DND-41 (cell line): Measurements from ENCODE around the gene FAM53B.

Experiments
- ATAC-seq: fragments of 200-7000 bp; cut with Tn5 transposase; 3 replicates; pipeline ENCODE4 v1.9.1; 2021; ENCODE audit warnings: low read depth; ENCODE audit not compliant: insufficient read depth
- DNase-seq: peaks from one replicate; pipeline ENCODE4 v3.0.0-alpha.2; 2020
- H2AFZ ChIP-seq: 2 replicates; pipeline ENCODE4 v1.6.0; 2012; ENCODE audit warnings: low read depth, low read length
- H3K27ac ChIP-seq: 2 replicates; pipeline ENCODE4 v1.5.1; 2012; ENCODE audit warnings: low read length, inconsistent platforms
- H3K27me3 ChIP-seq: fragments of 200-600 bp; sonication (generic); 2 replicates; pipeline ENCODE4 v1.6.0; 2012; ENCODE audit warnings: low read length, mild to moderate bottlenecking, inconsistent platforms; ENCODE audit not compliant: insufficient read depth, poor library complexity
- H3K36me3 ChIP-seq: 2 replicates; pipeline ENCODE4 v1.5.1; 2012; ENCODE audit warnings: low read length, inconsistent platforms; ENCODE audit not compliant: insufficient read depth
- H3K4me1 ChIP-seq: 2 replicates; pipeline ENCODE4 v1.5.1; 2012; ENCODE audit warnings: mild to moderate bottlenecking, low read length; ENCODE audit not compliant: insufficient read depth
- H3K4me2 ChIP-seq: 2 replicates; pipeline ENCODE4 v1.6.0; 2012; ENCODE audit warnings: mild to moderate bottlenecking, moderate library complexity, low read length, inconsistent platforms; ENCODE audit not compliant: insufficient read depth
- H3K4me3 ChIP-seq, 2 experiments: fragments of 200-600 bp in 1 of 2; shearing (Covaris generic) in 1 of 2; 2 replicates each; pipeline ENCODE4 v1.5.1; 2012 to 2016; ENCODE audit warnings: inconsistent platforms in 2 of 2, low read length in 2 of 2, mild to moderate bottlenecking in 2 of 2, low read depth in 1 of 2, moderate library complexity in 1 of 2
- H3K79me2 ChIP-seq: 2 replicates; pipeline ENCODE4 v1.6.0; 2012; ENCODE audit warnings: low read length, inconsistent platforms; ENCODE audit not compliant: insufficient read depth
- H3K9ac ChIP-seq: 2 replicates; pipeline ENCODE4 v1.6.0; 2012; ENCODE audit warnings: low read depth, mild to moderate bottlenecking, inconsistent platforms, low read length, moderate library complexity
- H3K9me3 ChIP-seq: 2 replicates; pipeline ENCODE4 v1.5.1; 2012; ENCODE audit warnings: low read length, moderate library complexity, mild to moderate bottlenecking, inconsistent platforms; ENCODE audit not compliant: insufficient read depth, severe bottlenecking
- H4K20me1 ChIP-seq: 2 replicates; pipeline ENCODE4 v1.6.0; 2012; ENCODE audit warnings: low read length; ENCODE audit not compliant: insufficient read depth
- CTCF ChIP-seq: IDR thresholded peaks from 2 replicates; pipeline ENCODE4 v1.5.1; 2012; ENCODE audit warnings: borderline replicate concordance, low read length, moderate library complexity, mild to moderate bottlenecking; ENCODE audit not compliant: poor library complexity, severe bottlenecking; ENCODE audit errors: extremely low read depth
- EZH2 ChIP-seq: IDR thresholded peaks from 3 replicates; pipeline ENCODE4 v1.6.1; 2012; ENCODE audit warnings: borderline replicate concordance, low read depth, mild to moderate bottlenecking, moderate library complexity, low read length, inconsistent platforms; ENCODE audit not compliant: severe bottlenecking

The FAM53B gene

DNA sequence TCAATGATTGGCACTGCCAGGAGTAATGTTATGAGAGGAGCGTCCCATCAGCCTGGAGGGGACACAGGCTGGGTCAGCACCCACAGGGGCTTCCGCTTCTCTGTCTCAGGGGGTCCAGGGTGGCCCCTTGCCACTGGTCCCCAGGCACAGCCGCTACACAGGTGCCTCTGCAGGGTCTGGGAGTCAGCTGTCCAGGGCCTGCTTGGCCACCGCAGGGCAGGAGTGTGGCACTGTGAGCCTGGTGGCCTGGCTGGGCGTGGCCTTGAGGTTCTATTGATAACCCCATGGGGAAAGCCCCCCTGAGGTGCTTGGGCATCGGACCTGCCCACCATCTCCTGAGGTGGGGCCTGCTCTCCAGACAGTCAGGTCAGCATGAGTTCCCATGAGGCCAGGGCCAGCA, 146.0 kb downstream of the FAM53B start:
- DNase-seq (no peak), ATAC-seq (no peak)
- no peak overlapping the region for H3K4me3 ChIP-seq
- H3K79me2 ChIP-seq, result no peaks in the 10 kb centered on the region
- H3K36me3 ChIP-seq, result no peaks in the 10 kb centered on the region
- no peaks in the 10 kb centered on the region for H3K27me3 ChIP-seq
- H3K4me1 ChIP-seq, result peaks cover 9% of the 10 kb centered on the region
- 0 out of 2 replicates have a peak, but pooled peaks cover 2% of the 10 kb centered on the region for H4K20me1 ChIP-seq
- no peak overlapping the region for H3K27ac ChIP-seq
- no peak overlapping the region for H3K4me2 ChIP-seq
- no peak overlapping the region for H2AFZ ChIP-seq
- H3K9me3 ChIP-seq, result no peaks in the 10 kb centered on the region
- H3K9ac ChIP-seq, result no peak overlapping the region
- TF ChIP-seq EZH2, result no peak
- no peak for TF ChIP-seq CTCF

DNA sequence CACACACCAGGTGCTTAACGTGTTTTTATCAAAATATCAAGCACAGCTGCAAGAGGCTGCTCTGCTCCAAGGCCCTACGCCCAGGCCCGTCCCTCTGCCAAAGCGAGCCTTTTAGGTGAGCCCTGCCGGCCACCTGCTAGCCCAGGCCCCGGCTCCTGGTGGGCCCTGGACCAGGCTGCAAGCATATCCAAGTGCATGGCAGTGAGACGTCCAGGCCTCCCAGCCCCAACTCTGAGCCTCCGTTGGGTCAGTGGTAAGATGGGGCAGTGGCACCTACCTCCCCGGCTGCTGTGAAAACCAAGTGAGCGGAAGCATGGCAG, 146.4 kb downstream of the FAM53B start:
- H3K9ac ChIP-seq, result no peak overlapping the region
- H3K4me3 ChIP-seq, result no peak overlapping the region
- no peak overlapping the region for H3K4me2 ChIP-seq
- H3K79me2 ChIP-seq, result no peaks in the 10 kb centered on the region
- DNase-seq (no peak), ATAC-seq (no peak)
- H3K36me3 ChIP-seq, result no peaks in the 10 kb centered on the region
- no peak overlapping the region for H2AFZ ChIP-seq
- no peaks in the 10 kb centered on the region for H3K27me3 ChIP-seq
- no peaks in the 10 kb centered on the region for H3K9me3 ChIP-seq
- no peak for TF ChIP-seq CTCF
- TF ChIP-seq EZH2, result no peak
- H3K4me1 ChIP-seq, result peaks cover 9% of the 10 kb centered on the region
- no peak overlapping the region for H3K27ac ChIP-seq
- 0 out of 2 replicates have a peak, but pooled peaks cover 2% of the 10 kb centered on the region for H4K20me1 ChIP-seq

DNA sequence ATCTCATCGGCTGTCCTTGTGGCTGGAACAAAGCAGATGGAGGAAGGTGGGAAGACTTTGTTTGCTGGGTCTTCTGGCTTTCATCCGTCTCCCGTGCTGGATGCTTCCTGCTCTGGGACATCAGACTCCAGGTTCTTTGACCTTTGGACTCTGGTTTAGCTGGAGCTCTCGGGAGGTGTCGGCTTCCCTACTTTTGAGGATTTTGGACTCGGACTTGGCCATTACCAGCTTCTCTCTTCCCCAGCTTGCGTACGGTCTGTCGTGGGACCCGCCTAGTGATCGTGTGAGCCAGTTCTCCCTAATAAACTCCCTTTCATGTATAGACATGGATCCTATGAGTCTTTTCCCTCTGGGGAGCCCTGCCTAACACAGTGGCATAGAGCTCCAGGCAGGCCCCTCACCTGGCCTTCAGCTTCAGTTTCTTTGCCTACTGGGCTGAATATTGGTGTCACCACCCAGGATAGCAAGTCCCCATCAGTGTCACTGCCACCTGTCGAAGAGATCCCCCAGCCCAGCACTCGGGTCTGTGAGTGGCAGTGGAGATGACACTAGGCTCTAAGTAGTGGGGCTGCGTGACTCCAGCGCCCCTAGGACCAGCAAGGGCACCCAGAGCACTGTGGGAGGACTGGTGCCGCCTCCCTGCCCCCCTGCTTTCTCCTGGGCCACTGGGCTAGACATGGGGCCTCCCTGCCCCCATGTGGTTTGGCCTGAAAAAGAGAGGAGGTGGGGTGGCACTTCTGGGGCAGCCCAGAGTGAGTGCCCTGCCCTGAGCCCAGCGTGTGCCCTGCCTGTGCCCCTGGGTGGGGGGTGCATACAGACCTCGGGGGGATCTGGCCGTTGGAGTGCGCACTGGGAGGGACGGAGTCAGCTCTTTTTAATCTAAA, 147.0 kb downstream of the FAM53B start:
- peaks cover 9% of the 10 kb centered on the region for H3K4me1 ChIP-seq
- 0 out of 2 replicates have a peak, but pooled peaks cover 2% of the 10 kb centered on the region for H4K20me1 ChIP-seq
- H2AFZ ChIP-seq, result no peak overlapping the region
- no peaks in the 10 kb centered on the region for H3K9me3 ChIP-seq
- ATAC-seq (no peak), DNase-seq (no peak)
- TF ChIP-seq CTCF, result no peak
- no peak for TF ChIP-seq EZH2
- H3K9ac ChIP-seq, result no peak overlapping the region
- no peak overlapping the region for H3K4me3 ChIP-seq
- no peaks in the 10 kb centered on the region for H3K36me3 ChIP-seq
- no peaks in the 10 kb centered on the region for H3K27me3 ChIP-seq
- H3K4me2 ChIP-seq, result no peak overlapping the region
- H3K79me2 ChIP-seq, result no peaks in the 10 kb centered on the region
- no peak overlapping the region; the same call in 1 of the 2 replicates for H3K27ac ChIP-seq
